Neural cell (in vitro differentiated cells): ENCODE data around the gene KIFAP3.

Experiments used
- CTCF ChIP-seq: fragments of 450-650 bp; IDR thresholded peaks from 2 replicates; pipeline ENCODE4 v1.5.1; 2014; ENCODE audit warnings: antibody characterized with exemption, mild to moderate bottlenecking, moderate library complexity; ENCODE audit not compliant: poor library complexity, severe bottlenecking
- EP300 ChIP-seq: fragments of 450-650 bp; conservative IDR thresholded peaks from 2 replicates; pipeline ENCODE4 v1.6.1; 2014; ENCODE audit warnings: antibody characterized with exemption, mild to moderate bottlenecking, moderate library complexity; ENCODE audit not compliant: poor library complexity, severe bottlenecking
- EZH2 ChIP-seq: fragments of 200-600, 300-800 bp; shearing (Covaris generic), sonication (generic); IDR thresholded peaks from 2 replicates; pipeline ENCODE4 v1.6.1; 2014; ENCODE audit warnings: antibody characterized with exemption, low read length, borderline replicate concordance, mild to moderate bottlenecking; ENCODE audit not compliant: insufficient read depth, poor library complexity, severe bottlenecking
- POLR2AphosphoS5 ChIP-seq: IDR thresholded peaks from 2 replicates; pipeline ENCODE4 v1.6.1; 2012
- RAD21 ChIP-seq: fragments of 450-650 bp; conservative IDR thresholded peaks from 2 replicates; pipeline ENCODE4 v1.6.1; 2014; ENCODE audit warnings: antibody characterized with exemption, mild to moderate bottlenecking, moderate library complexity
- TAF1 ChIP-seq: IDR thresholded peaks from 2 replicates; pipeline ENCODE4 v1.6.1; 2012; ENCODE audit warnings: low read depth

DNA sequence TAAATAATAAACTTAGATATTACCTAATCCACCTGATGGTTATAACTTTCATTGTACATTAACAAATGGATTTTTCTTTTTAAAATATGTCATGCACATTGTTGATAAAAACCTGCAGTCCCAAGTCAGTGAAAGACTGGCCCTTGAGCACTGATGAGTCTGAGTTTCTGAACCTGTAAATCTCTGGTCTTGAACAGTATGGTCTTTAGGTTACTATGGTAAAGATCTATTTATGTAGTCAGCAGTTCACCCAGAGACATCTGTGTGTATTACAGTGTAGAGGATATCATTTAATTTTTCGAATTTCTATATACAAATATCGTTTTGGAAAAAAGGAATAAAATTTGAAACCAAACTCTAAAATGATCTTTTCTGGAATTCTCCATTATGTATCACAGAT is 150.4 kb downstream of the KIFAP3 start:
- TF ChIP-seq CTCF: no peak
- TF ChIP-seq POLR2AphosphoS5: no peak
- TF ChIP-seq EZH2: no peak
- no peak for TF ChIP-seq RAD21
- TF ChIP-seq TAF1: no peak
- no peak for TF ChIP-seq EP300
